Lower leg skin (tissue), 3 donors: ENCODE data around the gene HMHB1.

Source experiments
- CTCF ChIP-seq, 3 donors: fragments of 450-650 bp; IDR thresholded peaks; one replicate each; pipeline ENCODE4 v1.5.1; 2016; ENCODE audit warnings: antibody characterized with exemption in 3 of 3, mild to moderate bottlenecking in 3 of 3, moderate library complexity in 2 of 3
- POLR2A ChIP-seq, 2 donors: fragments of 450-650 bp; IDR thresholded peaks; one replicate each; pipeline ENCODE4 v1.6.1; 2016 to 2017; ENCODE audit warnings: antibody characterized with exemption in 2 of 2, mild to moderate bottlenecking in 1 of 2, moderate library complexity in 1 of 2

GRCh38 chr5:143833177-143833576 is 21.2 kb downstream of the HMHB1 start:
- TF ChIP-seq CTCF (IDR thresholded peaks at IDR 0.05) (no peak), POLR2A (IDR thresholded peaks at IDR 0.05) (no peak)
